ENCODE results near the gene MYBPC3.

Gene MYBPC3

GRCh38 chr11:47383071-47383470, 30.6 kb upstream of the MYBPC3 start:
- no peak for DNase-seq

- DNase-seq, result no peak
Observed at GRCh38 chr11:47380078-47380477, 27.6 kb upstream of the MYBPC3 start.

GRCh38 chr11:47379317-47379716, 26.8 kb upstream of the MYBPC3 start:
- no peak for DNase-seq

- no peak for DNase-seq
Observed at GRCh38 chr11:47378836-47379170, 26.3 kb upstream of the MYBPC3 start.

GRCh38 chr11:47378010-47378835, 25.7 kb upstream of the MYBPC3 start, which contains the start of gene SPI1:
SPI1 (minus strand) TSS chr11:47378547; CDS start chr11:47378353, 194 bp downstream.
- no peak for DNase-seq

- DNase-seq, result no peak
Observed at GRCh38 chr11:47377571-47378009, 25.1 kb upstream of the MYBPC3 start.

- DNase-seq, result no peak
Observed at GRCh38 chr11:47376525-47377371, 24.2 kb upstream of the MYBPC3 start.

GRCh38 chr11:47376107-47376524, 23.6 kb upstream of the MYBPC3 start:
- DNase-seq, result no peak

GRCh38 chr11:47375546-47376085, 23.1 kb upstream of the MYBPC3 start:
- DNase-seq, result no peak

GRCh38 chr11:47375020-47375419, 22.5 kb upstream of the MYBPC3 start:
- no peak for DNase-seq

GRCh38 chr11:47374720-47375019, 22.2 kb upstream of the MYBPC3 start:
- DNase-seq, result no peak

- no peak for DNase-seq
Observed at GRCh38 chr11:47373876-47374719, 21.6 kb upstream of the MYBPC3 start.

- no peak for DNase-seq
Observed at GRCh38 chr11:47372422-47372821, 19.9 kb upstream of the MYBPC3 start.

- DNase-seq, result no peak
Observed at GRCh38 chr11:47369676-47370075, 17.2 kb upstream of the MYBPC3 start.

- DNase-seq, result no peak
Observed at GRCh38 chr11:47366020-47366490, 13.6 kb upstream of the MYBPC3 start.

GRCh38 chr11:47361419-47361818, 8.9 kb upstream of the MYBPC3 start:
- DNase-seq, result no peak

GRCh38 chr11:47360341-47360740, 7.8 kb upstream of the MYBPC3 start:
- DNase-seq, result no peak

GRCh38 chr11:47359586-47359985, 7.1 kb upstream of the MYBPC3 start:
- no peak for DNase-seq

- DNase-seq, result no peak
Observed at GRCh38 chr11:47359162-47359561, 6.7 kb upstream of the MYBPC3 start.

- no peak for DNase-seq
Observed at GRCh38 chr11:47358731-47359051, 6.2 kb upstream of the MYBPC3 start.

GRCh38 chr11:47357985-47358730, 5.7 kb upstream of the MYBPC3 start:
- no peak for DNase-seq

- DNase-seq, result no peak
Observed at GRCh38 chr11:47356998-47357329, 4.5 kb upstream of the MYBPC3 start.
